ENCODE measurements around the gene DGKQ.
A peak's percentile ranks its signal among the peaks of the same experiment; 100 is the strongest.
"Not testable (repeated sequence)": the region's sequence is repeated elsewhere in the genome, so short reads cannot be mapped to it uniquely, and the experiment has no call there.

The DGKQ gene

DNA sequence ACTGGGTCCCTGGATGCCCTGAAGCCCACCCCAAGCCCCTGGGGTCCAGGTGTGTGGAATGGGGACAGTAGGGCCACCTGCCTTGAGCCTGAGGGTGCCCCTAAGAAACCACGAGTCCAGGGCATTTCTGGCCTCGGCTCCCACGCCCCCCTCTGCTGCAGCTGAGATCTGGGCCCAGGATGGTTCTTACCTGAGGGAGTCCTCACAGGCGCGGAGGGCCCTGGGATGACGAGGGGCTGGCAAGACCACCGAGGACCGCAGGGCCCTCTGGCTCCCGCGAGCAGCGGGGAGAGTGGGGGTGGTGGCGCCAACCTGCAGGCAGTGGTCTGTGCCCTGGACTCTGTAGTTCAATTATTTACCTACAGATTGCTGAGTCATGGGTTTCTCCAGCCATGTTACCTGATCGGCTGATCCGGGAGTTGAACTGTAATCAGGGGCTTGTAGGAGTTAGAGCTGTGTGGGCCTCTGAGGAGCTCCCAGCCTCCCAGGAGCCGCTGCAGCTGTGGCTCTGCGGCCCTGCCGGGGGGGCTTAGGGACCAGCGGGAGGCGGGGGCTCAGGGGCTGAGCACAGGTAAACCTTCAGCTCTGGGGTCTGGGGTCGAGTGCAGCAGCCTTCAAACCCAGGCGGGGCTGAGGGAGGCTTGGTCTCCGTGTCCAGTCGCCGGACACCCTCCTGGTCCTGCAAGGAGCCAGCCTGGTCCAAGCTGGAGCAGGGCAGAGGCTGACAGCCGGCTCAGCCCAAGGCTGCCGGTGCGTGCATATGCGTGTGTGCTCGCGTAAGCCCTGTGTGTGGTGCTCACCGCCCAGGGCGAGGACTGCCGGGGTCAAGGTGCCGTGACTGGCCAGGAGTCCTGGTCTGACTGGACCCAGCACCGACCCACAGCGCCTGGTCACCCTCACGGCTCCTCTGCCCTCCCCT, 20.0 kb upstream of the DGKQ start, which contains the start of gene SLC26A1:
SLC26A1 (minus strand) TSS at position 294 of the 919 bp plus-strand sequence. CDS start 1,701 bp downstream, outside the sequence.
- DNase-seq (ENCODE audit: low spot score) = no peak

DNA sequence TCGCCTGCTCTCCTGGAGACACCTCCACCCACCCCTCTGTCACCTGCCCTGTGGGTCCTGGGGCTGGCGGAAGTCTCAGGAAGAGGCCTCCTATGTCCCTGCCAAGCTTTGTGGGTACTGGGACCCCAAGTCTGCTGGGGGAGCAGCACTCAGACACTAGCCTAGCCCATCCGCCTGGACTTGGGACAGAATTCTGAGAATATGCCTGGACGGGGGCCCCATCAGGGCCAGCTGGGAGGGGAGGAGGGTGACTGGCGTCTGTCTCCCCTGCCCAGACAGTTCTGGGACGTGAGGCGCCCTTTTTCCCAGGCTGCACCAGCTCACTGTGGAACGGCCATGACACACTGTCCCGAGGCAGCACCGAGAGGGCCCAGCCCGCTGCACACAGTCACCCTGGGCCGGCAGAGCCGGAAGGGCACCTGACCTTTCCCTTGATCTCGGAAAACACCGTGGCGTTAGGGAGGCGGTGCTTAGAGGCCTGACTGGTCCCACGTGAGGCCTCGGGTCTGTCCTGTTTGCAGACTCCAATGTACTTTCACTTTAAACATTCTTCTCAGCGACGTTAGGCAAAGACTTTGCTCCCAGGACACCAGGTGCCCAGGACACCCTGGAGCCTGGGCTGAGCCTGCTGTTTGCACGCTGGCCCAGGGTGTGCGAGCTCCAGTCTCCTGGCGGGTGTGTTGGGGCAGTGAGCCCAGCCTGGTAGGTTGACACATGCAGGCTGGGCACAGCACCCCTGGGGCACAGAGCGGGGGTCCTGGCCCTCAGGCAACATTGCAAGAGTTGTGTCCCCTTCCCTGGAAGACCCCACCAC, 19.1 kb upstream of the DGKQ start:
- DNase-seq (ENCODE audit: low spot score) = peak; percentile 74

DNA sequence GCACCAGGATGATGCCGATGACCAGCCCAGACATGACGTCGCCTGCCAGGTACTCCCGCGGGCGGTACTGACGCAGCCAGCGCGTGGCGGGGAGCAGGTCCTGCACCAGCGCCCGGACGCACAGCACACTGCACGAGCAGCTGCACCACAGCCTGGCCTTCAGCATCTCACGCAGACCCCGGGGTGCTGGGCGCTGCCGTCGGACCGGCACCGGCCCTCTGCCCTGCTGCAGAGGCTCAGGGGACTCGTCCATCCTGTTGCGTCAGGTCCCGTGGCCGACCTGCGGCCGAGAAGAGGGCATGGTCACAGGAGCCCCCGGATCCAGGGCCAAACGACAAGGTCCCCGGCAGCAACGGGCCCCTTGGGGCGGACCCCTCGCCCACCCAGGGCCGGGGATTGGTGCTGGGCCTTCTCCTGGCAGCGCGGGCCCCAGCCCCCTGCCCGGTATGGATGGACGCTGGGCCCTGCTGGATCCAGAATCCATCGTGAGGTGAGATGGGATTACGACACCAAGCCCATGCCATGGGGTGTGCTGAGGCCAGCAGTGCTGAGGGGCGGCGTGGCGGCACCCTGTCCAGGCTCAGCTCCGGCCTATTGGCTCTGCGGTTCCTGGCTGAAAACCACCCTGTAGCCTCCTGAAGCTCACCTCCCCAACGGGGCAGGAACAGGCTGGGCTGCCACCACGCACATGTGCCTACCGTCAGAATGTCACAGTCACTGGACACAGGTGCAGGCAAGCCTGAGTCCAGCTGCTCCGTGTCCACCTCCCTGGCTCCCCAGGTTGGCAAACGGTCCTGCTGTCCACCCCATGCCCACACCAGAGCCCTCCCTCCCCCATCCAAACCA, 18.3 kb upstream of the DGKQ start:
- no peak for DNase-seq (ENCODE audit: low spot score)

DNA sequence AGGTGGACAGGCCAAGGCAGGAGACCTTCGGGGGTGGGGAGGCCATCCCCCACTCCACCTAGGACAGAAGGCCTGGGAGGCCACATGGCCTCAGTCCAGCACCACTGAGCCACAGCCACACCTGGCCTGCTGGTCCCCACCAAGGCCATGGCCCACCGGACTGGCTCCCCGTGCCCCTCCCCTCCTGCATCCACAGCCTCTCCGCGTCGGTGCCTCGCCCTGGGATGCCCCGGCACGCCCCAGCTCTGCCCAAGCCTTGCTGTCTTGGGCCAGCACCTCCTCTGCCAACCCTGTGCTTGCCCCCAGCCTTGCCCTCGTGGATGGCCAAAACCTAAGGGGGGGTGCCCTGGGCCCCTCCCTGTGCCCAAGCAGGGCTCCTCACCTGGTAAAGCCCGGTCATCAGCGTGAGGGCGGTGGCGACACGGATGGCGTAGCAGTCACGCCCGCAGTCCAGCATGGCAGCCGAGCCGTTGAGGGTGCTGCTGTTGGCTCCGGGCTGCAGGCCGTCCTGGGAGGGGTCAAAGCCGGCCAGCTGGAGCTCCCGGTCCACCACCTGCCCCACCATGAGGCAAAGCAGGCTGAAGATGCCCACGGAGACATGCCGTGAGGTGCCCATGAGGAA, 17.5 kb upstream of the DGKQ start:
- DNase-seq (ENCODE audit: low spot score) = no peak

DNA sequence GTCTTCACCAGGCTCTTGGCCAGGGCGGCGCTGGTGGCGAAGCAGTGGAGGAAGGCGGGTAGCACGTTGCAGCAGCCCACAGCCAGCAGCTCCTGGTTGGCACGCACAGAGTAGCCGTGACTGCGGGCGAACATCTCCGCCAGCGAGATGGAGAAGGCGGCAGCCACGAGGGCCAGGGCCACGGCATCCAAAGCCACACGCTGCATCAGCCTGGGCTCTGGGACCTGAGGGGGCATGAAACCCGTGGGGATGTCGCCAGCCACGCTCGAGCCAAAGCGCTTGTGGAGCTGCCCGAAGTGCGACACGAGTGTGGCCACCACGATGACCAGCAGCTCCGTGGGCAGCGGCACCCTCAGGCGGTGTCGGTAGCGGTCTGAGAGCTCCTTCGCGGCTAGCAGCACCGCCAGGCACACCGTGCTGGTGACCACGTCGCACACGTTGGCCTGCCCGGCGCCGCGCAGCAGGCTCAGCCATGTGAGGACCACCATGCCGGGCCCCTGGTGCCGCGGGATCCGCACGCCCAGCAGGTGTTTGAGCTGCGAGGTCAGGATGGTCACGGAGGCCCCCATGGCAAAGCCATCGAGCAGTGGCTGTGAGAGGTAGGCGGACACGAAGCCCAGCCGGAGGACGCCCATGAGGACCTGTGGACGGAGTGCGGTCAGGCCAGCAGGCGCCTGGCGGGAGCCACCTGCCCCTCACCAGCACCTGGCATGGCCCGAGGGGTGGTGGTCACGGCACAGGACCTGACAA, 16.5 kb upstream of the DGKQ start:
- DNase-seq (ENCODE audit: low spot score) = no peak

DNA sequence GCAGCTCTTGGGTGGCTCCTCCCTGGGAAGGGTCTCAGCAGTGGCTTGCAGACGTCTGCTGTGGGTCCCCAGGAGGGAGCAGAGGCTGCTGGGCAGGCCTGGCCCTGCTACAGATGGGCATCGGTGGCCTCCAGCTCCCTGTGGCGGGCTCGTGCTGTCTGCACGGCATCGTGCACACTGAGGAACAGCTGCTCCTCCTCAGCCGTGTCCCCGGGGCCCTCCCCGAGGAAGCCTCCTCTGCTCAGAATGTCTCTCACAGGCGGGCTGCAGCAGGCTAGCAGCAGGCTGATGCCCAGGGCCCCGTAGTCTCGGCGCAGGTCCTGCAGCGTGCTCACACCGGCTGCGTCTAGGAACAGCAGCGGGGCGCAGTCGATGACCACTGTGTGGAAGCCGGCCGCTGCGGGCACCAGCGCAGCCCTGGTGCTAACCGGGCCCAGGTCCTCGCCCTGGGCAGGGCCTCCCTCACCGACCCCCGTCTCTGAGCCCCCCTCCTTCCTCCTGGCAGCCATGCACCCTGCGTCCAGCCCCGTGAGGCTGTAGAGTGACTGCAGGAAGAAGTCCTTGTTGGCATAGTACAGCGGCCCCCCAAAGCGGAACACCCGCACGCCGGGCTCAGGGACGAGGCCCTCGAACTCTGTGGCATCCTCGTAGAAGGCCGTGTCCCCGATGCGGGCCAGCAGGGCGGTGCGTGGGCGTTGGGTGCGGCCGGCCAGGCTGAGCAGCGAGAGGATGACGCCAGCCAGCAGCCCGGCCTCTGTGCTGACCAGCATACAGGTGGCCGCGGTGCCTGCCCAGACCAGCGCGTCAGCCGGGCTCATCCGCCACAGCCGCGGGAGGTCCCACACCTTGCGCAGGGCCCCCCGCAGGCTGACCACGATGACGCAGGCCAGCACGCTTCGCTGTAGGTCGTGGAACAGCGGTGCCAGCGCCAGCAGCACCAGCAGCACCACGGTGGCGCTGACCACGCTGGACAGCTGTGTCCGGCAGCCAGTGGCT, 15.7 kb upstream of the DGKQ start:
- DNase-seq (ENCODE audit: low spot score) = no peak

- peak; percentile 74 for DNase-seq (ENCODE audit: low spot score)
Observed at GRCh38 chr4:987624-988513, 14.5 kb upstream of the DGKQ start.

DNA sequence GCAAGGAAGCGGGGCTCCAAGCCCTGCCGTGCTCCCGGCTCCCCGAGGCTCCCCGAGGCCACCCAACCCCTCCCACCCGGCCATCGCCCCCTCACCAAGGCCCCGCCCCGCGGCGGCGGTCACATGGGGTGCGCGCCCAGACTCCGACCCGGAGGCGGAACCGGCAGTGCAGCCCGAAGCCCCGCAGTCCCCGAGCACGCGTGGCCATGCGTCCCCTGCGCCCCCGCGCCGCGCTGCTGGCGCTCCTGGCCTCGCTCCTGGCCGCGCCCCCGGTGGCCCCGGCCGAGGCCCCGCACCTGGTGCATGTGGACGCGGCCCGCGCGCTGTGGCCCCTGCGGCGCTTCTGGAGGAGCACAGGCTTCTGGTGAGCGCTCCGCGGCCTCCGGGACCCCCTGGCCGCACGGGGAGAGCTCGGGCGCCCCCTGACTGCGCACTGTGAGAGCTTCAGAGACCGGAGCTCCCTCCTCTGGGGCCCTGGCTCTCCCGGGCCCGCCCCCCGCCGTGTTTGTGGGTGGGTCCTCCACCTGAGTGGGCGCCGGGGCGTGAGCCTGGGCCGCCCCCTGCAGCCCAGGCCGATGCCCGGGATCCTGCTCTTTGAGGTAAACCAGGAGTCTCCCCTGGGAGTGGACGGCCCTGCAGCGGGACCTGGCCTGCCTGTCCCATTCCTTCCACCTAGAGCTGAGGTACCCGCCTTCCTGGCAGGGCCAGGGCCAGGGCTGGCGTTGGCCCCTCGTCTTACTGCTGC, 13.7 kb upstream of the DGKQ start, which contains the start of gene IDUA:
IDUA (plus strand) TSS at position 166 of the 745 bp plus-strand sequence; CDS start at position 207, 41 bp downstream.
- peak; percentile 87 for DNase-seq (ENCODE audit: low spot score)

GRCh38 chr4:986428-986878, 13.1 kb upstream of the DGKQ start:
- DNase-seq (ENCODE audit: low spot score) = no peak

DNA sequence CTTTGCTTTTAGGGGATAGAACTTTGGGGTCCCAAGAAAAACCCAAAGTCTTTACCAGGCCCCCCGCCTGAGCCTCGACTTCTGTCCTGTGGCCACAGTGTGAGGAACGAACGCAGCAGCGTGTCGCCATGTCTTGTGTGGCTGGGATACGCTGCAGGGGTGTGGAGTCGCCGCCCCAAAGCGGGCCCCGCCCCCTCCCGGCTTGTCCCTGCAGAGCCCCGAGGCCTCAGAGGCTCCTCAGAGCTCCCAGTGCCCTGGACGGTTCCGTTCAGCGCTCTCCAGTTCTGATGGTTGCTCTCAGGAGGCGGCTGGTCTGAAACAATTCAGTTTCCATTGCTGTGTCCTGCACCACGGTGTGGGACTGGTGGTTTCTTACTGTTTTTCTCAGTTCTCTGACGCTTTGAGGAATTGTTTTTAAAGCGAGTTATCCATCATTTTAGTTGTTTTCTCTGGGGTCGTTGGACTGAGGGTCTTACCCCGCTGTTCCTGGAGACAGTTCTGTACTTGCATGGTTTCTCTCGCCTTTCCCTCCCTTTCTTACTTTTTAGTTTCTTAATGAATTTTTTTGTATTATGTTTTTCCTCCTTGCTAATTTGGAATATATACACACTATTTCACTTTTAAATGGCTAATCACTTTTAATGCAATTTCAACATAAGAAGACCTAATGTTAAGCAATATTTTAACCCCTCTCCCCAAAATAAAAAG, 11.9 kb upstream of the DGKQ start:
- peak; percentile 86 for DNase-seq (ENCODE audit: low spot score)

DNA sequence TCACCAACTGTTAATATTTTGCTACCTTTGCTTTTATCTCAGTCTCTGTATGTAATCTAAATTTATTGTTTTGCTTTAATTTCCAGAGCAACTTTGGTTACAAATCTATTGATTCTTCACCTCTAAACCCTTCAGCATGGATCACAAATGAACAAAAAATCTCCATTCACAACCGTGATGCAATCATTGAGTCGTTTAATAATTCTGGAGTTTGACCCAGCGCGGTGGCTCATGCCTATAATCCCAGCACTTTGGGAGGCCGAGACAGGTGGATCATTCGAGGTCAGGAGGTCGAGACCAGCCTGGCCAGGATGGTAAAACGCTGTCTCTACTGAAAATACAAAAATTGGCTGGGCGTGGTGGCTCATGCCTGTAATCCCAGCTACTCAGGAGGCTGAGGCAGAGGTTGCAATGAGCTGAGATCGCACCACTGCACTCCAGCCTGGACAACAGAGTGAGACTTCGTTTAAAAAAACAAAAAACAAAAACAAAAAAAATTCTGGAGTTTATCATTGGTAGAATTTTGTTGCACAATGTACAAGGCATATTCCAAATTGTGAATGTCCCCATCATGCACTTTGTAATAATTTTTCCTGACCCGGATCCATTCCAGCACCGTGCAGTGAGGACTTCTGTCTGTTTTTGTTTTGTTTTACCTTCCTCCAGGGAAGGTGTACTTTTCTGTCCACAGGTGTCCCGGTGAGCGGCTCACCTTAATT, 11.1 kb upstream of the DGKQ start:
- DNase-seq (ENCODE audit: low spot score) = no peak

GRCh38 chr4:982814-983213, 9.4 kb upstream of the DGKQ start:
- no peak for DNase-seq (ENCODE audit: low spot score)

DNA sequence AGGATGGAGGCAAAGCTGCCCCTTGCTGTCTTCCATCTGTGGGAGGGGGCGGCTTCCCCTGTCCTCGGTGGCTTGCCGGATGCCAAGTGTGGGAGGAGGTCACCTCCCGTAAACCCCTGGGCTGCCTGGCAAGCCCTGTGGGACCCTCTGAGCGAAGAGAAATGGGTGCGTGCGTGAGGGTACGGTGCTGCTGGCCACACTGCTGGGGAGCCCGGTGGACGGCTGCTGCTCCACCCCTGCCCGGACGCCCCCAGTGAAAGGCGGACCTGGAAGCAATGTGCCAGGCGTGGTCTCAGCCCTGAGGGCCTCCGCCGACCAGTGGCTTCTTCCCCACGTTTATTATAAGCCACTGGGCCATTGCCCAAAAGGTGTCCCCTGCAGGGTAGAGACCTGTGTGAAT, 8.9 kb upstream of the DGKQ start:
- no peak for DNase-seq (ENCODE audit: low spot score)

GRCh38 chr4:978957-979701, 5.8 kb upstream of the DGKQ start:
- DNase-seq (ENCODE audit: low spot score) = peak; percentile 44

- DNase-seq (ENCODE audit: low spot score) = not testable (repeated sequence)
Observed at GRCh38 chr4:976016-976415, 2.6 kb upstream of the DGKQ start.
